H1 (cell line): ENCODE results near the gene VPS13A. TPM values are rescaled to one million over a fixed set of nuclear protein-coding genes. Genes with fewer than 3 reads are reported as not detected.

ENCODE experiments used
- CTCF ChIA-PET: fragments of 300-600 bp; sonication (Branson Sonifier 250); formaldehyde crosslinking; loops from one replicate; lab custom pipeline; 2021; ENCODE audit not compliant: partially characterized antibody; lab: Charles Lee
- POLR2A ChIA-PET: fragments of 300-600 bp; sonication (Branson Sonifier 250); formaldehyde crosslinking; loops from one replicate; lab custom pipeline; 2021; ENCODE audit warnings: inconsistent platforms; ENCODE audit not compliant: partially characterized antibody; lab: Charles Lee
- DNase-seq, 2 experiments: peaks; one replicate each; pipeline versions ENCODE4 v3.0.0 to v3.0.0-alpha.2; 2010 to 2022; ENCODE audit warnings: low spot score in 2 of 2, low read depth in 1 of 2, mixed read lengths in 1 of 2
- FAIRE-seq: peaks from 2 replicates; lab custom pipeline; 2011; peaks lifted over from hg19 to GRCh38; lab: Jason Lieb, UNC
- H2AFZ ChIP-seq: 2 replicates; pipeline ENCODE4 v1.8.1; 2012; ENCODE audit warnings: low read length, inconsistent platforms
- H2AK5ac ChIP-seq: 2 replicates; pipeline ENCODE4 v1.6.1; 2013; ENCODE audit warnings: low read depth, low read length
- H2BK120ac ChIP-seq: replicated peaks from 2 replicates; pipeline ENCODE3; 2013; ENCODE audit warnings: low read depth, low read length, inconsistent platforms
- H2BK12ac ChIP-seq: 2 replicates; pipeline ENCODE4 v1.6.1; 2013; ENCODE audit warnings: low read depth, low read length
- H2BK15ac ChIP-seq: 2 replicates; pipeline ENCODE4 v1.6.1; 2013; ENCODE audit warnings: low read length
- H2BK20ac ChIP-seq: 2 replicates; pipeline ENCODE4 v1.6.1; 2013; ENCODE audit warnings: low read length
- H2BK5ac ChIP-seq: 2 replicates; pipeline ENCODE4 v1.6.1; 2013; ENCODE audit warnings: low read depth, low read length
- H3K14ac ChIP-seq: 2 replicates; pipeline ENCODE4 v1.6.1; 2013; ENCODE audit warnings: inconsistent platforms; ENCODE audit not compliant: insufficient read length
- H3K18ac ChIP-seq: 2 replicates; pipeline ENCODE4 v1.6.1; 2013; ENCODE audit warnings: low read length; ENCODE audit errors: extremely low read depth
- H3K23ac ChIP-seq: 2 replicates; pipeline ENCODE4 v1.6.1; 2013; ENCODE audit warnings: inconsistent platforms; ENCODE audit not compliant: insufficient read length
- H3K23me2 ChIP-seq: 2 replicates; pipeline ENCODE4 v1.6.1; 2013; ENCODE audit warnings: low read depth, low read length
- H3K27ac ChIP-seq: 2 replicates; pipeline ENCODE4 v1.6.1; 2011; ENCODE audit warnings: low read depth, low read length, inconsistent platforms
- H3K27me3 ChIP-seq, 4 experiments: replicated peaks in 1 of 4; 1 replicate in 1 of 4; 2 replicates in 3 of 4; pipeline versions ENCODE4 v1.6.1 to v1.8.1; 2011 to 2013; ENCODE audit warnings: low read length in 3 of 4, mild to moderate bottlenecking in 3 of 4, inconsistent platforms in 2 of 4, mixed read lengths in 2 of 4, moderate library complexity in 1 of 4; ENCODE audit not compliant: control insufficient read depth in 3 of 4, insufficient read depth in 3 of 4; ENCODE audit errors: extremely low read depth in 1 of 4
- H3K36me3 ChIP-seq, 4 experiments: 2 replicates each; pipeline versions ENCODE4 v1.6.1 to v1.8.1; 2011 to 2013; ENCODE audit warnings: mild to moderate bottlenecking in 4 of 4, low read length in 3 of 4, moderate library complexity in 2 of 4, control low read depth in 1 of 4, inconsistent platforms in 1 of 4; ENCODE audit not compliant: insufficient read depth in 4 of 4, control insufficient read depth in 2 of 4
- H3K4ac ChIP-seq: replicated peaks from 2 replicates; pipeline ENCODE3; 2013; ENCODE audit warnings: low read length, low read depth, mixed read lengths, inconsistent platforms; ENCODE audit not compliant: insufficient read length
- H3K4me1 ChIP-seq, 4 experiments: replicated peaks in 1 of 4; 1 replicate in 1 of 4; 2 replicates in 3 of 4; pipeline versions ENCODE4 v1.6.1 to v1.8.1; 2011 to 2013; ENCODE audit warnings: low read length in 3 of 4, inconsistent platforms in 2 of 4, mixed read lengths in 1 of 4; ENCODE audit not compliant: insufficient read depth in 4 of 4, control insufficient read depth in 3 of 4
- H3K4me2 ChIP-seq, 2 experiments: 2 replicates each; pipeline versions ENCODE4 v1.6.1 to v1.8.1; 2011 to 2013; ENCODE audit warnings: low read depth in 2 of 2, low read length in 2 of 2, control low read depth in 1 of 2, inconsistent platforms in 1 of 2, mild to moderate bottlenecking in 1 of 2; ENCODE audit not compliant: insufficient read depth in 1 of 2
- H3K4me3 ChIP-seq, 4 experiments: fragments of 200-600, 300-600 bp in 1 of 4; sonication (generic), shearing (Covaris generic), sonication (Bioruptor Twin) in 1 of 4; 2 replicates each; pipeline versions ENCODE4 v1.5.1 to v1.8.1; 2011 to 2016; ENCODE audit warnings: low read length in 4 of 4, low read depth in 3 of 4, control low read depth in 2 of 4, inconsistent platforms in 2 of 4, mild to moderate bottlenecking in 2 of 4, mixed read lengths in 1 of 4, moderate library complexity in 1 of 4; ENCODE audit not compliant: insufficient read depth in 2 of 4; ENCODE audit errors: extremely low read depth in 1 of 4
- H3K56ac ChIP-seq: replicated peaks from 2 replicates; pipeline ENCODE3; 2013; ENCODE audit warnings: low read depth, mild to moderate bottlenecking, mixed read lengths, low read length, inconsistent platforms; ENCODE audit not compliant: insufficient read length
- H3K79me1 ChIP-seq: 2 replicates; pipeline ENCODE4 v1.6.1; 2013; ENCODE audit warnings: low read depth, low read length, control low read depth
- H3K79me2 ChIP-seq, 2 experiments: 2 replicates each; pipeline versions ENCODE4 v1.6.1 to v1.8.1; 2012 to 2013; ENCODE audit warnings: low read length in 2 of 2, mild to moderate bottlenecking in 2 of 2, inconsistent platforms in 1 of 2; ENCODE audit not compliant: insufficient read depth in 2 of 2, control insufficient read depth in 1 of 2
- H3K9ac ChIP-seq, 4 experiments: replicated peaks in 1 of 4; 1 replicate in 1 of 4; 2 replicates in 3 of 4; pipeline versions ENCODE4 v1.6.1 to v1.8.1; 2011 to 2013; ENCODE audit warnings: low read depth in 3 of 4, low read length in 3 of 4, control low read depth in 2 of 4, mild to moderate bottlenecking in 2 of 4, moderate library complexity in 2 of 4, inconsistent platforms in 1 of 4; ENCODE audit errors: extremely low read depth in 1 of 4
- H3K9me3 ChIP-seq, 2 experiments: 2 replicates each; pipeline versions ENCODE4 v1.6.1 to v1.8.1; 2012 to 2013; ENCODE audit warnings: mild to moderate bottlenecking in 2 of 2, moderate library complexity in 2 of 2, control low read depth in 1 of 2, inconsistent platforms in 1 of 2, low read depth in 1 of 2, low read length in 1 of 2, mixed read lengths in 1 of 2; ENCODE audit not compliant: insufficient read depth in 2 of 2
- H4K20me1 ChIP-seq, 2 experiments: replicated peaks in 1 of 2; 2 replicates each; pipeline versions ENCODE3 to v1.8.1; 2011 to 2013; ENCODE audit warnings: inconsistent platforms in 2 of 2, low read length in 2 of 2, mild to moderate bottlenecking in 1 of 2; ENCODE audit not compliant: insufficient read depth in 2 of 2, control insufficient read depth in 1 of 2
- H4K5ac ChIP-seq: 2 replicates; pipeline ENCODE4 v1.6.1; 2013; ENCODE audit warnings: low read length, low read depth, mixed read lengths, inconsistent platforms; ENCODE audit not compliant: insufficient read length
- H4K8ac ChIP-seq: 2 replicates; pipeline ENCODE4 v1.8.0; 2013; ENCODE audit warnings: mild to moderate bottlenecking, moderate library complexity, low read length, inconsistent platforms; ENCODE audit not compliant: insufficient read depth; ENCODE audit errors: extremely low read depth
- H4K91ac ChIP-seq: replicated peaks from 2 replicates; pipeline ENCODE3; 2013; ENCODE audit warnings: low read length, mixed read lengths, inconsistent platforms; ENCODE audit not compliant: insufficient read length
- ATF3 ChIP-seq: IDR thresholded peaks from 2 replicates; pipeline ENCODE4 v1.6.1; 2011; ENCODE audit warnings: low read depth, mild to moderate bottlenecking, low read length; ENCODE audit not compliant: insufficient read depth
- BCL11A ChIP-seq, 2 experiments: IDR thresholded peaks; one replicate each; pipeline ENCODE4 v1.6.1; 2011; ENCODE audit warnings: low read depth in 2 of 2, low read length in 2 of 2, mild to moderate bottlenecking in 2 of 2
- CTBP2 ChIP-seq: IDR thresholded peaks from 2 replicates; pipeline ENCODE4 v1.7.0; 2011; ENCODE audit warnings: borderline replicate concordance, mild to moderate bottlenecking, moderate library complexity, mixed read lengths, low read length; ENCODE audit not compliant: insufficient read depth, insufficient read length
- CTCF ChIP-seq, 3 experiments: IDR thresholded peaks; 1 replicate in 2 of 3; 2 replicates in 1 of 3; pipeline versions ENCODE4 v1.5.1 to v1.6.1; 2011; ENCODE audit warnings: low read length in 3 of 3, mild to moderate bottlenecking in 3 of 3, inconsistent platforms in 2 of 3, low read depth in 1 of 3, moderate library complexity in 1 of 3; ENCODE audit not compliant: insufficient read depth in 1 of 3; ENCODE audit errors: control extremely low read depth in 1 of 3
- JUN ChIP-seq: IDR thresholded peaks from 2 replicates; pipeline ENCODE4 v1.6.1; 2011; ENCODE audit warnings: low read depth, mild to moderate bottlenecking, improper control_type of control experiment, low read length
- MAFK ChIP-seq: IDR thresholded peaks from 2 replicates; pipeline ENCODE4 v1.6.1; 2012; ENCODE audit warnings: low read depth, mild to moderate bottlenecking, improper control_type of control experiment, low read length
- NANOG ChIP-seq: IDR thresholded peaks from 2 replicates; pipeline ENCODE4 v1.6.1; 2011; ENCODE audit warnings: low read length, low read depth, mild to moderate bottlenecking, inconsistent platforms; ENCODE audit not compliant: insufficient read depth, poor library complexity, severe bottlenecking
- RFX5 ChIP-seq: IDR thresholded peaks from 2 replicates; pipeline ENCODE4 v1.6.1; 2011; ENCODE audit warnings: low read depth, low read length, improper control_type of control experiment, borderline replicate concordance
- SAP30 ChIP-seq: fragments of 300-600 bp; sonication (generic); IDR thresholded peaks from 2 replicates; pipeline ENCODE4 v1.7.1; 2012; ENCODE audit warnings: low read length, moderate library complexity, mild to moderate bottlenecking, inconsistent platforms; ENCODE audit not compliant: insufficient read depth, insufficient replicate concordance
- WGBS, 2 experiments: shearing (Covaris generic) in 1 of 2; methylation state at CpG; one replicate each; pipeline versions ENCODE4 v1.1.6 to v1.1.7; 2013 to 2015; ENCODE audit warnings: low lambda C conversion rate in 2 of 2, mixed read lengths in 2 of 2, inconsistent platforms in 1 of 2, low coverage in 1 of 2, missing lambda C conversion rate in 1 of 2; ENCODE audit not compliant: insufficient replicate concordance in 2 of 2, insufficient coverage in 1 of 2, insufficient read length in 1 of 2; ENCODE audit errors: extremely low coverage in 1 of 2, missing lambda C conversion rate in 1 of 2; 5-methylcytosine and 5-hydroxymethylcytosine counted together
- polyA plus RNA-seq, 7 experiments: library from polyadenylated mRNA; depleted of rRNA in 3 of 7; stranded (reverse) in 5 of 7; unstranded in 2 of 7; fragments of >200 nt in 5 of 7; fragments of 200-250 nt in 2 of 7; gene quantifications; 1 replicate in 5 of 7; 2 replicates in 1 of 7; 4 replicates in 1 of 7; pipeline versions ENCODE4 v1.2.1 to v1.2.3, GENCODE V29; 2011 to 2013; ENCODE audit warnings: missing spikeins in 2 of 7, mixed read lengths in 2 of 7
- total RNA-seq: library from RNA; stranded (reverse); fragmentation: NEBNext Ultra II Directional; extraction: Animal tissue kit (Norgen Biotek cat#: 25700); gene quantifications from 2 replicates; pipeline ENCODE4 v1.2.1, GENCODE V29; 2021

VPS13A gene
- total and polyA plus RNA-seq, 2 of the 8 experiments (the other 6 are each of a cell fraction or from before 2014, with no cell fraction given), result 6.0 to 36.5 TPM

- H3K79me1 ChIP-seq, result no peaks in the 10 kb centered on the region
- DNase-seq, result no peak
- ChIA-PET POLR2A (interaction anchor here (0.7 kb wide), 1 partner anchor 11 kb away, joined by 3 read pairs; no protein-coding TSS in a partner anchor), CTCF (interaction anchor here (0.7 kb wide), 1 partner anchor 368 kb away, joined by 3 read pairs; no protein-coding TSS in a partner anchor)
- H3K36me3 ChIP-seq, result no peaks in the 10 kb centered on the region
- H4K91ac ChIP-seq, result no peak overlapping the region
- no peak overlapping the region for H3K9ac ChIP-seq
- H2BK15ac ChIP-seq, result no peak overlapping the region
- no peak overlapping the region for H2BK12ac ChIP-seq
- no peak overlapping the region for H3K27ac ChIP-seq
- no peak overlapping the region for H2BK120ac ChIP-seq
- no peak overlapping the region for H3K18ac ChIP-seq
- no peak for FAIRE-seq
- no peak overlapping the region for H4K8ac ChIP-seq
- no peaks in the 10 kb centered on the region for H3K9me3 ChIP-seq
- no peak overlapping the region for H2AK5ac ChIP-seq
- H3K27me3 ChIP-seq, result no peaks in the 10 kb centered on the region
- no peak overlapping the region for H3K4me2 ChIP-seq
- H3K79me2 ChIP-seq, result no peaks in the 10 kb centered on the region
- H4K20me1 ChIP-seq, result peaks cover 0 to 2% of the 10 kb centered on the region in 2 experiments
- H2BK5ac ChIP-seq, result no peak overlapping the region
- no peak overlapping the region for H3K4ac ChIP-seq
- 94% methylated on average over 1 of the region's 1 CpG; no CpG with 5 or more reads in 1 of the 2 experiments for WGBS, 2 experiments
- no peak overlapping the region for H3K56ac ChIP-seq
- no peak overlapping the region for H3K4me3 ChIP-seq
- H2AFZ ChIP-seq, result no peak overlapping the region
- H3K23me2 ChIP-seq, result no peaks in the 10 kb centered on the region
- no peak overlapping the region for H2BK20ac ChIP-seq
- H3K23ac ChIP-seq, result no peak overlapping the region
- no peaks in the 10 kb centered on the region for H3K4me1 ChIP-seq
- H3K14ac ChIP-seq, result no peak overlapping the region
- no peak overlapping the region for H4K5ac ChIP-seq
- TF ChIP-seq ATF3, result no peak
- TF ChIP-seq NANOG, result no peak
- TF ChIP-seq BCL11A (IDR thresholded peaks at IDR 0.05; ENCODE audit: low read depth in 2 of 2, low read length in 2 of 2), result no peak
- TF ChIP-seq RFX5, result no peak
- no peak for TF ChIP-seq JUN
- TF ChIP-seq CTCF (IDR thresholded peaks at IDR 0.05; ENCODE audit: control extremely low read depth in 1 of 3, insufficient read depth in 1 of 3, low read depth in 1 of 3, low read length in 3 of 3), result no peak
- TF ChIP-seq CTBP2, result no peak
- TF ChIP-seq MAFK, result no peak
- no peak for TF ChIP-seq SAP30
Observed at GRCh38 chr9:77399964-77400363, 222.6 kb downstream of the VPS13A start.
